Spleen (tissue), 7 donors: Measurements from ENCODE around the gene GSTP1.

Experiments
- POLR2A ChIP-seq, 3 donors: fragments of 450-650 bp; IDR thresholded peaks; one replicate each; pipeline ENCODE4 v1.5.1; 2017; ENCODE audit warnings: antibody characterized with exemption in 3 of 3, mild to moderate bottlenecking in 1 of 3
- TF ChIP-seq, protein P1 (sequence below), 11 experiments: fragments of 200-600 bp in 7 of 11; fragments of 450-650 bp in 4 of 11; sonication (generic) in 4 of 11; IDR thresholded peaks in 8 of 11; conservative IDR thresholded peaks in 3 of 11; 1 replicate in 7 of 11; 2 replicates in 4 of 11; pipeline versions ENCODE4 v1.4.0 to v1.8.0; 2016 to 2021; ENCODE audit warnings: antibody characterized with exemption in 11 of 11, inconsistent platforms in 4 of 11, mild to moderate bottlenecking in 1 of 11
- donor health status: DM: no; HTN: no; CAD: no; lungs with moderate emphysema.
- donor health status: DM: no; HTN: no; CAD: no.
- donor health status: DM: no; HTN: no; CAD: no.

GRCh38 chr11:67605231-67606011 is 21.8 kb downstream of the GSTP1 start:
- TF ChIP-seq, protein P1, sequence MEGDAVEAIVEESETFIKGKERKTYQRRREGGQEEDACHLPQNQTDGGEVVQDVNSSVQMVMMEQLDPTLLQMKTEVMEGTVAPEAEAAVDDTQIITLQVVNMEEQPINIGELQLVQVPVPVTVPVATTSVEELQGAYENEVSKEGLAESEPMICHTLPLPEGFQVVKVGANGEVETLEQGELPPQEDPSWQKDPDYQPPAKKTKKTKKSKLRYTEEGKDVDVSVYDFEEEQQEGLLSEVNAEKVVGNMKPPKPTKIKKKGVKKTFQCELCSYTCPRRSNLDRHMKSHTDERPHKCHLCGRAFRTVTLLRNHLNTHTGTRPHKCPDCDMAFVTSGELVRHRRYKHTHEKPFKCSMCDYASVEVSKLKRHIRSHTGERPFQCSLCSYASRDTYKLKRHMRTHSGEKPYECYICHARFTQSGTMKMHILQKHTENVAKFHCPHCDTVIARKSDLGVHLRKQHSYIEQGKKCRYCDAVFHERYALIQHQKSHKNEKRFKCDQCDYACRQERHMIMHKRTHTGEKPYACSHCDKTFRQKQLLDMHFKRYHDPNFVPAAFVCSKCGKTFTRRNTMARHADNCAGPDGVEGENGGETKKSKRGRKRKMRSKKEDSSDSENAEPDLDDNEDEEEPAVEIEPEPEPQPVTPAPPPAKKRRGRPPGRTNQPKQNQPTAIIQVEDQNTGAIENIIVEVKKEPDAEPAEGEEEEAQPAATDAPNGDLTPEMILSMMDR (IDR thresholded peaks at IDR 0.05 in 8 of 11, conservative IDR thresholded peaks at IDR 0.05 in 3 of 11), result no peak
- TF ChIP-seq POLR2A (IDR thresholded peaks at IDR 0.05), result no peak
